ENCODE measurements around the gene CFAP77. TPM values are rescaled to one million over a fixed set of nuclear protein-coding genes. Genes with fewer than 3 reads are reported as not detected.

CFAP77 gene
- total and polyA plus RNA-seq, 2 donors from 2014 or later, result 0.50 TPM; not detected in 1

DNA sequence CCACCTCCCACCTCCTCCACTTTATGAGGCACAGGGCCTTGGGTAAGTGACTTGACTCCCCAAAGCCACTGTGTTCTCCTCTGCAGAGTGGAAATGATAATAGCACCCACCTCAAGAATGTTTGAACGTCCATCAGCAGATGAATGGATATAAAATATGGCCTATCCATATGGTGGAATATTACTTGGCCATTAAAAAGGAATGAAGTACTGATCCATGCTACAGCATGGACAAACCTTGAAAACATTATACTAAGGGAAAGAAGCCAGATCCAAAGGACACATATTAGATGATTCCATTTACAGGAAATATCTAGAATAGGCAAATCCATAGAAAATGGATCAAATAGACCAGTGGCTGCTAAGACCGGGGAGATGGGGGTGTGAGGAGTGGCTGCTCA is 50.2 kb downstream of the CFAP77 start:
- no peaks in the 10 kb centered on the region for H3K9me3 ChIP-seq (ENCODE audit: control insufficient read depth in 2 of 3, insufficient read depth in 1 of 3, low read length in 3 of 3)
- no peak for TF ChIP-seq CTCF (IDR thresholded peaks at IDR 0.05; ENCODE audit: borderline replicate concordance, extremely low read depth, insufficient read depth)
- intact Hi-C loops (cut with DNase I), result no loop called here
- FAIRE-seq (no peak), DNase-seq (no peak)
- H3K36me3 ChIP-seq (ENCODE audit: control insufficient read depth in 2 of 3, insufficient read depth in 3 of 3, low read length in 3 of 3), result no peaks in the 10 kb centered on the region
- no peaks in the 10 kb centered on the region for H3K27me3 ChIP-seq (ENCODE audit: control insufficient read depth, insufficient read depth, low read length)
- no peak overlapping the region for H3K9ac ChIP-seq (ENCODE audit: low read length in 3 of 3)
- H3K4me1 ChIP-seq (ENCODE audit: control insufficient read depth in 2 of 3, insufficient read depth in 2 of 3, low read depth in 1 of 3, low read length in 3 of 3), result no peaks in the 10 kb centered on the region
- H3K4me3 ChIP-seq (ENCODE audit: low read length in 3 of 3), result no peak overlapping the region
- H3K27ac ChIP-seq (ENCODE audit: low read depth in 2 of 2, low read length in 2 of 2), result no peak overlapping the region

- no peak for FAIRE-seq
- Histone ChIP-seq H3K9ac (ENCODE audit: low read length in 3 of 3) (no peak overlapping the region), H3K4me3 (ENCODE audit: low read length in 3 of 3) (no peak overlapping the region), H3K27ac (ENCODE audit: low read depth in 2 of 2, low read length in 2 of 2) (no peak overlapping the region), H3K4me1 (ENCODE audit: control insufficient read depth in 2 of 3, insufficient read depth in 2 of 3, low read depth in 1 of 3, low read length in 3 of 3) (no peaks in the 10 kb centered on the region), H3K9me3 (ENCODE audit: control insufficient read depth in 2 of 3, insufficient read depth in 1 of 3, low read length in 3 of 3) (no peaks in the 10 kb centered on the region), H3K36me3 (ENCODE audit: control insufficient read depth in 2 of 3, insufficient read depth in 3 of 3, low read length in 3 of 3) (no peaks in the 10 kb centered on the region), H3K27me3 (ENCODE audit: control insufficient read depth, insufficient read depth, low read length) (no peaks in the 10 kb centered on the region)
- DNase-seq, result no peak
- TF ChIP-seq CTCF (IDR thresholded peaks at IDR 0.05; ENCODE audit: borderline replicate concordance, extremely low read depth, insufficient read depth), result no peak
- intact Hi-C loops (cut with DNase I), result no loop called here
These were observed 51.4 kb downstream of the CFAP77 start for GRCh38 chr9:132461281-132461896.

DNA sequence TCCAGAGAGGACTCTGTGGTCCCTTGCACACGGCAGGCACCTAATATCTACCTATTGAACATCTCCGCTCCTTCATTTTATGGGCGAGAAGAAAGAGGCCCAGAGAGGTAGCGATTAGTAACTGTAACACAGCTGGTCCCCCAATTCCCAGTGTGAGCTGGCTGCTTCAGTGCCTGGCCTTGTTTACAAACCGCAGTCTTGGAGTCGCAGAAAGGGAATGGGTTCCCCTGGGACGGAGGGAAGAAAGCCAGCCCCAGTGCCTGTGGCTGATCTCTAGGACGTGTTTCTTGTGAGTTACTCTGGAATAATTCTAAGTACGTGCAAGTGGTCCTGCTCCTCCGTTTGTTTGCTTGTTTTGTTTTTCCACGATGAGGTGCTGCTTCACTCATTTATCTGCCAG is 52.0 kb downstream of the CFAP77 start:
- intact Hi-C loops (cut with DNase I), result no loop called here
- Histone ChIP-seq H3K4me1 (ENCODE audit: control insufficient read depth in 2 of 3, insufficient read depth in 2 of 3, low read depth in 1 of 3, low read length in 3 of 3) (no peaks in the 10 kb centered on the region), H3K27ac (ENCODE audit: low read depth in 2 of 2, low read length in 2 of 2) (no peak overlapping the region), H3K9me3 (ENCODE audit: control insufficient read depth in 2 of 3, insufficient read depth in 1 of 3, low read length in 3 of 3) (no peaks in the 10 kb centered on the region), H3K27me3 (ENCODE audit: control insufficient read depth, insufficient read depth, low read length) (no peaks in the 10 kb centered on the region), H3K36me3 (ENCODE audit: control insufficient read depth in 2 of 3, insufficient read depth in 3 of 3, low read length in 3 of 3) (no peaks in the 10 kb centered on the region), H3K9ac (ENCODE audit: low read length in 3 of 3) (no peak overlapping the region), H3K4me3 (ENCODE audit: low read length in 3 of 3) (no peak overlapping the region)
- DNase-seq (no peak), FAIRE-seq (no peak)
- TF ChIP-seq CTCF (IDR thresholded peaks at IDR 0.05; ENCODE audit: borderline replicate concordance, extremely low read depth, insufficient read depth), result no peak

DNA sequence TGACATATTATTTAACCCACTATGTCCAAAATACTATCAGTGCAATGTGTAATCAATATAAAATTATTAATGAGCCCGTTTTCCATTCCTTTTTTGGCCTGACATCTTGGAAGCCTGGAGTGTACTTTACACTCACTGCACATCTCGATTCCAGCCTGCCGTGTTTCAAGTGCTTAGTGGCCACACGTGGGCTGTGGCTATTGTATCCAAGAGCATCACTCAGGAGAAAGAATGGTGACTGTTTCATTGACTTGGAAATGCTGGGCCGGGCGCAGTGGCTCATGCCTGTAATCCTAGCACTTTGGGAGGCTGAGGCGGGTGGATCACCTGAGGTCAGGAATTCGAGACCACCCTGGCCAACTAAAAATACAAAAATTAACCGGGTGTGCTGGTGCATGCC is 54.5 kb downstream of the CFAP77 start:
- no peak overlapping the region for H3K9ac ChIP-seq (ENCODE audit: low read length in 3 of 3)
- no peak for TF ChIP-seq CTCF (IDR thresholded peaks at IDR 0.05; ENCODE audit: borderline replicate concordance, extremely low read depth, insufficient read depth)
- FAIRE-seq, result no peak
- no peak overlapping the region for H3K4me3 ChIP-seq (ENCODE audit: low read length in 3 of 3)
- H3K36me3 ChIP-seq (ENCODE audit: control insufficient read depth in 2 of 3, insufficient read depth in 3 of 3, low read length in 3 of 3), result no peaks in the 10 kb centered on the region
- H3K4me1 ChIP-seq (ENCODE audit: control insufficient read depth in 2 of 3, insufficient read depth in 2 of 3, low read depth in 1 of 3, low read length in 3 of 3), result no peaks in the 10 kb centered on the region
- intact Hi-C loops (cut with DNase I), result no loop called here
- H3K9me3 ChIP-seq (ENCODE audit: control insufficient read depth in 2 of 3, insufficient read depth in 1 of 3, low read length in 3 of 3), result no peaks in the 10 kb centered on the region
- no peaks in the 10 kb centered on the region for H3K27me3 ChIP-seq (ENCODE audit: control insufficient read depth, insufficient read depth, low read length)
- DNase-seq, result no peak
- no peak overlapping the region for H3K27ac ChIP-seq (ENCODE audit: low read depth in 2 of 2, low read length in 2 of 2)
